Measurements from ENCODE around the gene ATG13.

DNA sequence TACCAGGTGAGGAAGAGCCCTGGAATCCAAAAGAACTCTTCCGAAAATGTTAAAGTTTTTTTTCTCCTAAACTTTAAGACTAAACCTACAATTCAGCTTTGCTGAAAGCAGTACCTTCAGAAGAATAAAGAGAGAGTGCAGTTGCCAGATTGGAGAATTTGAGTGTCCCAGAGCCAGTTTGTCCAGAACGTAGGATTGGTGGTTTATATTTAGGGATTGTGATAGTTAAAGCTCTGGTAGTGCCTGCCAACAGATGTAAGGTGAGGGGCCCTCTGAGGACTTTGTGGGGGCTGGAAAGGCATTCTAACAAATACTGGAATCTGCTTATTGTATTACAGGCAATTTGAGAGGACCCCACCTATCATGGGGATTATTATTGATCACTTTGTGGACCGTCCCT, 39.8 kb downstream of the ATG13 start:
- TF ChIP-seq, protein P1, sequence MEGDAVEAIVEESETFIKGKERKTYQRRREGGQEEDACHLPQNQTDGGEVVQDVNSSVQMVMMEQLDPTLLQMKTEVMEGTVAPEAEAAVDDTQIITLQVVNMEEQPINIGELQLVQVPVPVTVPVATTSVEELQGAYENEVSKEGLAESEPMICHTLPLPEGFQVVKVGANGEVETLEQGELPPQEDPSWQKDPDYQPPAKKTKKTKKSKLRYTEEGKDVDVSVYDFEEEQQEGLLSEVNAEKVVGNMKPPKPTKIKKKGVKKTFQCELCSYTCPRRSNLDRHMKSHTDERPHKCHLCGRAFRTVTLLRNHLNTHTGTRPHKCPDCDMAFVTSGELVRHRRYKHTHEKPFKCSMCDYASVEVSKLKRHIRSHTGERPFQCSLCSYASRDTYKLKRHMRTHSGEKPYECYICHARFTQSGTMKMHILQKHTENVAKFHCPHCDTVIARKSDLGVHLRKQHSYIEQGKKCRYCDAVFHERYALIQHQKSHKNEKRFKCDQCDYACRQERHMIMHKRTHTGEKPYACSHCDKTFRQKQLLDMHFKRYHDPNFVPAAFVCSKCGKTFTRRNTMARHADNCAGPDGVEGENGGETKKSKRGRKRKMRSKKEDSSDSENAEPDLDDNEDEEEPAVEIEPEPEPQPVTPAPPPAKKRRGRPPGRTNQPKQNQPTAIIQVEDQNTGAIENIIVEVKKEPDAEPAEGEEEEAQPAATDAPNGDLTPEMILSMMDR (conservative IDR thresholded peaks at IDR 0.05) = no peak
- no peak for TF ChIP-seq ZFX (IDR thresholded peaks at IDR 0.05)

Measured in C4-2B (cell line).